Mesendoderm (in vitro differentiated cells): ENCODE results near the gene ADI1.

ENCODE experiments used
- DNase-seq: peaks from one replicate; pipeline ENCODE4 v3.0.0; 2013
- H2AK5ac ChIP-seq: 2 replicates; pipeline ENCODE4 v1.6.1; 2013; ENCODE audit warnings: low read length, inconsistent platforms
- H2BK120ac ChIP-seq: 2 replicates; pipeline ENCODE4 v1.6.1; 2013; ENCODE audit warnings: low read depth, mild to moderate bottlenecking, low read length, moderate library complexity, mixed read lengths
- H2BK15ac ChIP-seq: replicated peaks from 2 replicates; pipeline ENCODE4 v1.6.1; 2013; ENCODE audit warnings: low read depth, mild to moderate bottlenecking, moderate library complexity
- H2BK5ac ChIP-seq: 2 replicates; pipeline ENCODE4 v1.6.1; 2013; ENCODE audit warnings: low read length, inconsistent platforms
- H3K18ac ChIP-seq: 2 replicates; pipeline ENCODE4 v1.6.1; 2013; ENCODE audit warnings: mild to moderate bottlenecking, low read length, mixed read lengths
- H3K23ac ChIP-seq: one replicate; pipeline ENCODE4 v1.6.1; 2013; ENCODE audit warnings: low read length
- H3K27ac ChIP-seq: 2 replicates; pipeline ENCODE4 v1.5.1; 2013; ENCODE audit warnings: low read depth, mild to moderate bottlenecking, inconsistent platforms, low read length, moderate library complexity
- H3K27me3 ChIP-seq: 2 replicates; pipeline ENCODE4 v1.6.1; 2013; ENCODE audit warnings: low read length, control low read depth, mild to moderate bottlenecking, inconsistent platforms; ENCODE audit not compliant: insufficient read depth, poor library complexity
- H3K36me3 ChIP-seq: 2 replicates; pipeline ENCODE4 v1.6.1; 2013; ENCODE audit warnings: low read length, inconsistent platforms; ENCODE audit not compliant: control insufficient read depth, insufficient read depth
- H3K4ac ChIP-seq: one replicate; pipeline ENCODE4 v1.6.1; 2013; ENCODE audit warnings: low read depth, mild to moderate bottlenecking, low read length, moderate library complexity
- H3K4me1 ChIP-seq: 2 replicates; pipeline ENCODE4 v1.6.1; 2013; ENCODE audit warnings: low read depth, low read length, inconsistent platforms; ENCODE audit not compliant: control insufficient read depth
- H3K4me2 ChIP-seq: 2 replicates; pipeline ENCODE4 v1.6.1; 2013; ENCODE audit warnings: low read length
- H3K4me3 ChIP-seq: 2 replicates; pipeline ENCODE4 v1.5.1; 2013; ENCODE audit warnings: mild to moderate bottlenecking, low read length
- H3K56ac ChIP-seq: one replicate; pipeline ENCODE4 v1.6.1; 2013; ENCODE audit warnings: low read length
- H3K79me1 ChIP-seq: 2 replicates; pipeline ENCODE4 v1.6.1; 2013; ENCODE audit warnings: low read length, inconsistent platforms
- H3K79me2 ChIP-seq: 2 replicates; pipeline ENCODE4 v1.6.1; 2013; ENCODE audit warnings: mild to moderate bottlenecking, low read length; ENCODE audit not compliant: control insufficient read depth, insufficient read depth
- H3K9ac ChIP-seq: 2 replicates; pipeline ENCODE4 v1.6.1; 2013; ENCODE audit warnings: low read length, inconsistent platforms
- H4K5ac ChIP-seq: one replicate; pipeline ENCODE4 v1.6.1; 2013; ENCODE audit warnings: low read length
- H4K8ac ChIP-seq: one replicate; pipeline ENCODE4 v1.6.1; 2013; ENCODE audit warnings: low read depth, mild to moderate bottlenecking, control low read depth, low read length, moderate library complexity
- WGBS: extraction: QIAGEN DNeasy Blood & Tissue Kit; methylation state at CpG from one replicate; pipeline ENCODE4 v1.1.7; 2013; ENCODE audit warnings: low lambda C conversion rate, missing lambda C conversion rate; ENCODE audit not compliant: insufficient coverage; ENCODE audit errors: extremely low coverage; 5-methylcytosine and 5-hydroxymethylcytosine counted together

ADI1 gene

DNA sequence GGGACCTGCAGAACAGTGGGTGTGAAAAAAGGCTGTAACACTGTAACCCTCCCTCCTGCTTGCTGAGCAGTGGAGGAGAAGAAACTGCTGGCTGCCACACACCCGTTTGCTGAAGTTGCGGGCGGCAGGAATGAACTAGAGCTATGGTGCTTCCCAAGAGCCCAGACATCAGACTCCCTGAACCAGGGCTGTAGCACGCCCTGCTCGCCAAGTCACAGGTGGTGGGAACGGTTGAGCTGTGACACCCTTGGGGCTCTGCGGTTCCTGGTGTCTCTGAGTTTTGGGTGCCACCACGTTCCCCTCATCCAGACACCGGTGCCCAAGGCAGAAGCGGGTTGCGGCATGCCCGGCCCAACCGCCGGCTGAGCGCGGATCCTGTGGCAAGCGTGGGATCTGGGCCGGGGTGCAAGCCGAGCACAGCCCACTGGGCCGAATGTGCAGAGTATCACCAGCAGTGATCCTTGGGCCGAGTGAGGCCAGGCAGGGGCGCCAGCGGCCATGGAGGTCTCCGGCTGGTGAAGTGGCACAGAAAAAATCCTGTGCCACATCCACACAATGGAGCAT is 15.0 kb upstream of the ADI1 start:
- Histone ChIP-seq H2AK5ac (no peak overlapping the region), H3K27me3 (no peaks in the 10 kb centered on the region), H4K8ac (no peak overlapping the region), H3K9ac (no peak overlapping the region), H3K4me3 (no peak overlapping the region), H3K18ac (no peak overlapping the region), H3K79me1 (no peaks in the 10 kb centered on the region), H3K79me2 (no peaks in the 10 kb centered on the region), H3K56ac (no peak overlapping the region), H3K36me3 (peaks cover 3% of the 10 kb centered on the region), H2BK5ac (no peak overlapping the region), H3K23ac (no peak overlapping the region), H2BK15ac (no peak overlapping the region), H2BK120ac (no peak overlapping the region), H3K4ac (no peak overlapping the region), H3K27ac (no peak overlapping the region), H4K5ac (no peak overlapping the region), H3K4me1 (no peaks in the 10 kb centered on the region), H3K4me2 (no peak overlapping the region)
- no peak for DNase-seq
- WGBS, result no CpG with 5 or more reads among the region's 24 CpGs

DNA sequence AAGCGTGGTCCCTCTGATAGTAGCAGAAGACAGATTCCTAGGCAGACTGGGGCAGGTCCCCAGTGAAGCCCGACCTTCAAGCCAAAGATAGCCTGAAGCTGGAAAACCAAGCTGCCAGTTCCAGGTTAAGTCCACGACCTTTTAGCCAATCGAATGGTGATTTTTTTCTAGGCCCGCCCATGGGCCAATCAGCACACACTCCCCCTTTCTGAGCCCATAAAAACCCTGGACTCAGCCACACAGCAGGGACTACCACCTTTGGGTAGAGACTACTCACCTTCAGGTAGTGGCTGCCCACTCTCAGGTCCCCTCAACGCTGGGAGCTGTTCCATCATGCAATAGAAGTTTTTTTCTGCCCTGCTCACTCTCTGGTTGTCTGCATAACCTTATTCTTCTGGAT is 14.5 kb upstream of the ADI1 start:
- H2BK5ac ChIP-seq, result no peak overlapping the region
- WGBS, result no CpG with 5 or more reads among the region's 6 CpGs
- no peak overlapping the region for H4K8ac ChIP-seq
- no peak overlapping the region for H3K9ac ChIP-seq
- H3K18ac ChIP-seq, result no peak overlapping the region
- no peak overlapping the region for H3K4me2 ChIP-seq
- H2BK120ac ChIP-seq, result no peak overlapping the region
- no peak overlapping the region for H3K4me3 ChIP-seq
- no peak overlapping the region for H4K5ac ChIP-seq
- H3K79me1 ChIP-seq, result no peaks in the 10 kb centered on the region
- H3K36me3 ChIP-seq, result peaks cover 1% of the 10 kb centered on the region
- H2BK15ac ChIP-seq, result no peak overlapping the region
- no peaks in the 10 kb centered on the region for H3K4me1 ChIP-seq
- peak; percentile 27 for DNase-seq
- H3K23ac ChIP-seq, result no peak overlapping the region
- no peaks in the 10 kb centered on the region for H3K27me3 ChIP-seq
- H3K79me2 ChIP-seq, result no peaks in the 10 kb centered on the region
- no peak overlapping the region for H2AK5ac ChIP-seq
- H3K56ac ChIP-seq, result no peak overlapping the region
- no peak overlapping the region for H3K27ac ChIP-seq
- no peak overlapping the region for H3K4ac ChIP-seq

DNA sequence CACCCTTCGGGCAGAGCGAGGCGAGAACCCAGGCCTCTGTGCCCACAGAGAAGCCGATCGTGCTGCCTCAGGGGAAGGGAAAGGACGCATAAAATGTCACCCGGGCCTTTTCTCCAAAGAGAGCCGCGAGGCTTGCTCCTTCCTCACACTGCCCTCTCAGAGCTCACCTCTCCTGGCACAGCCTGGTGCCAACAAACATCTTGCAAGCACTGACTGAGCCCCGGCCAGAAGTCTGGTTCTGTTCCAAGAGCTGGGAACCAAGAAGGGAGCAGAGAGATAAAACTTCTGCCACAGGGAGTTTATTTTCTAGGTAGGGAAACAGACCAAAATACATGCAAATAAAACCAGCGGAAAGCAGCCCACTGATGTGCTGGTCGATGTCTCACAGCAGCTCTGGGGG is 13.6 kb upstream of the ADI1 start:
- no CpG with 5 or more reads among the region's 12 CpGs for WGBS

DNA sequence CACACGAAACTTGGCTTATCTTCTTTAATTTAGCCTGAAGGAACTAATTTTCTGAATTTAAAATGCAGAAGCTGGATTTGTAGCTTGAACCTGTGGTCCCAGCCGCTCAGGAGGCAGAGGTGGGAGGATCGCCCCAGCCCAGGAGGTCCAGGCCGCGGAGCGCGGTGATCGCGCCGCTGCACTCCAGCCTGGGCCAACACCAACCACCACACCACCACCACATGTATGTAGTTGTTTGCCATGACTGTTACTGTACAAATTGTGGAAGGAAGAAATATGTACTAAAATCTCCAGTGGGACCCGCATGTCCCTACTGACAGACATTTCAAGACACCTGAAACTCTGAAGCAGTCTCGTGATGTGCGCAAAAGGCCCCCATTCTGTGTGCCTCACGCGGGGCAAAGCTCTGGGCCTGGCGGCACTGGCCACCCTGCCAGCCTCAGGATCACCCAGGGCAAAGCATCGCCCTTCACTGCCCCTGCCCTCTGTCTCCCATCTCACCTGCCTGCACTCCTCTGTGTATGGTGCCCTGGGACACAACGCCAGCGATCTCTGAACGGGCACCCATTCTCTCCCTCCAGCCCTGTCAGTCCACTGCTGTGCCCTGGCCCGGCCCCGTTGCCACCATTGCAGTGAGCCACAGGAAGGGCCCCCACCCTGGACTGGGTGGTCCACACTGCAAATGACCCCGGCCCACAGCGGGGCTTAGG is 10.1 kb upstream of the ADI1 start:
- WGBS, result no CpG with 5 or more reads among the region's 24 CpGs
- H3K4ac ChIP-seq, result no peak overlapping the region
- DNase-seq, result no peak

More for the DNA sequence above, 13.6 kb upstream of the ADI1 start:
- Histone ChIP-seq H4K5ac (no peak overlapping the region), H2AK5ac (no peak overlapping the region), H3K79me2 (no peaks in the 10 kb centered on the region), H2BK5ac (no peak overlapping the region), H3K4ac (no peak overlapping the region), H3K4me1 (no peaks in the 10 kb centered on the region), H3K56ac (no peak overlapping the region), H4K8ac (no peak overlapping the region), H3K9ac (no peak overlapping the region), H3K79me1 (no peaks in the 10 kb centered on the region), H3K23ac (no peak overlapping the region), H3K27me3 (no peaks in the 10 kb centered on the region), H3K36me3 (peaks cover 1% of the 10 kb centered on the region), H2BK15ac (no peak overlapping the region), H3K4me2 (no peak overlapping the region), H3K4me3 (no peak overlapping the region), H2BK120ac (no peak overlapping the region), H3K27ac (no peak overlapping the region), H3K18ac (no peak overlapping the region)
- no peak for DNase-seq

DNA sequence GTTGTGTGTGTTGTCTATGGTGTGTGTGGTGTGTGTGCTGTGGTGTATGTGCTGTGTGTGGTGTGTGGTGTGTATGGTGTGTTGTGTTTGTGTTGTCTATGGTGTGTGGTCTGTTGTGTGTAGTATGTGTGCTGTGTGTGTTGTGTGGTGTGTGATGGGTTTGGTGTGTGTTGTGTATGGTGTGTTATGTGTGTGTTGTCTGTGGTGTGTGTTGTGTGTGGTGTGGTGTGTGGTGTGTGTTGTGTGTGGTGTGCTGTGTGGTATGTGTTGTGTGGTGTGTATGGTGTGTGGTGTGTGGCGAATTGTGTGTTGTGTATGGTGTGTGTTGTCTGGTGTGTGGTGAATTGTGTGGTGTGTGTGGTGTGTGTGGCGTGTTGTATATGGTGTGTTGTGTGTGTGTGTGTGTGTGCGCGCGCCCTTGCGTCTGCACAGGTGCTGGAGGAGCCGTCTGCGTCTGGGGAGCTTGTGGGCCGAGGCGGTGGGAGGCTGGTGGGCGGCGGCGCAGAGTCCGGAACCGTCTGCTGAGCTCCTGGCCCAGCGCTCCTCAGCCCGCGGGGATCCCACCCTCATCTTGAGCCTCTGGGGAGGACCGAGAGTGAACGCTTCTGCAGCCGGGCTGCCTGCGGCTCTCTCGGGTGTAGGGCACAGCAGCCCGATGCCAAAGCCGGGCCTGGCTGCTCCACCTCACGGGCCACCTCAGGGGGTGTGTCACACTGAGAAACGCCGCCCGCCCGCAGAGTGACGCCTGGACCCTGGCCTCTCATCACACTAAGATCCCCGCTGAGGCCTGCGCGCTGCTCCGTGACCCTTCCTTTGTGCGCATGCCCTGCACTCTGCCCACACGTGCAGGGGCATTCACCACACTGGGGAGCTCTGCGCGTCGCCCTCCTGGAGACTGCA is 8.8 kb upstream of the ADI1 start:
- Histone ChIP-seq H3K23ac (no peak overlapping the region), H2BK15ac (no peak overlapping the region), H3K79me2 (no peaks in the 10 kb centered on the region), H2AK5ac (no peak overlapping the region), H3K27me3 (no peaks in the 10 kb centered on the region), H3K4ac (no peak overlapping the region), H3K56ac (no peak overlapping the region), H3K27ac (no peak overlapping the region), H2BK5ac (no peak overlapping the region), H3K9ac (no peak overlapping the region), H4K8ac (no peak overlapping the region), H3K4me3 (no peak overlapping the region), H3K18ac (no peak overlapping the region), H3K79me1 (no peaks in the 10 kb centered on the region), H3K36me3 (peaks cover 1% of the 10 kb centered on the region), H4K5ac (no peak overlapping the region), H3K4me1 (no peaks in the 10 kb centered on the region), H3K4me2 (no peak overlapping the region), H2BK120ac (no peak overlapping the region)
- WGBS, result 100% methylated on average over 2 of the region's 40 CpGs
- no peak for DNase-seq

More for the DNA sequence above, 10.1 kb upstream of the ADI1 start:
- Histone ChIP-seq H3K18ac (no peak overlapping the region), H3K4me1 (no peaks in the 10 kb centered on the region), H4K5ac (no peak overlapping the region), H3K79me2 (no peaks in the 10 kb centered on the region), H3K36me3 (peaks cover 1% of the 10 kb centered on the region), H2AK5ac (no peak overlapping the region), H3K79me1 (no peaks in the 10 kb centered on the region), H3K9ac (no peak overlapping the region), H2BK5ac (no peak overlapping the region), H3K27ac (no peak overlapping the region), H3K27me3 (no peaks in the 10 kb centered on the region), H3K56ac (no peak overlapping the region), H3K23ac (no peak overlapping the region), H3K4me2 (no peak overlapping the region), H4K8ac (no peak overlapping the region), H2BK15ac (no peak overlapping the region), H2BK120ac (no peak overlapping the region), H3K4me3 (no peak overlapping the region)
